IPS-18c (cell line): ENCODE results near the gene ZFAND2B.

Experiments used
- H3K4me3 ChIP-seq: 2 replicates; pipeline ENCODE4 v1.7.0; 2013; ENCODE audit warnings: low read depth, mild to moderate bottlenecking, low read length, moderate library complexity; ENCODE audit not compliant: insufficient read depth
- H3K9me3 ChIP-seq: one replicate; pipeline ENCODE4 v1.6.1; 2013; ENCODE audit warnings: mild to moderate bottlenecking, low read length, moderate library complexity; ENCODE audit not compliant: control insufficient read depth, insufficient read depth

Gene ZFAND2B

GRCh38 chr2:219206328-219207133 lies at the start of gene ZFAND2B:
Gene ZFAND2B, plus strand, starts transcription at chr2:219206782. Its CDS starts 206 bp downstream, at chr2:219206988.
- peak within 1 kb of the TSS; percentile 79 for H3K4me3 ChIP-seq

GRCh38 chr2:219157396-219157795 lies 49.2 kb upstream of the ZFAND2B start:
- no peak overlapping the region for H3K4me3 ChIP-seq
- no peaks in the 10 kb centered on the region for H3K9me3 ChIP-seq

More at GRCh38 chr2:219206328-219207133, at the start of gene ZFAND2B:
- no peaks in the 10 kb centered on the region for H3K9me3 ChIP-seq

GRCh38 chr2:219158025-219158424 lies 48.6 kb upstream of the ZFAND2B start:
- no peak overlapping the region for H3K4me3 ChIP-seq
- peaks cover under 1% of the 10 kb centered on the region for H3K9me3 ChIP-seq

GRCh38 chr2:219158586-219158985 lies 48.0 kb upstream of the ZFAND2B start:
- Histone ChIP-seq H3K9me3 (peaks cover 2% of the 10 kb centered on the region), H3K4me3 (no peak overlapping the region)

GRCh38 chr2:219159771-219160185 lies 46.8 kb upstream of the ZFAND2B start:
- peaks cover 2% of the 10 kb centered on the region for H3K9me3 ChIP-seq
- peak overlapping the region; percentile 99 for H3K4me3 ChIP-seq

- peaks cover 2% of the 10 kb centered on the region for H3K9me3 ChIP-seq
These were observed 46.2 kb upstream of the ZFAND2B start, which contains the start of gene NHEJ1 for GRCh38 chr2:219160186-219161017. Gene NHEJ1, minus strand, starts transcription at chr2:219160815. Its CDS starts 2,453 bp downstream, at chr2:219158362.

GRCh38 chr2:219161097-219161496 lies 45.5 kb upstream of the ZFAND2B start:
- Histone ChIP-seq H3K9me3 (peaks cover 2% of the 10 kb centered on the region), H3K4me3 (peak overlapping the region; percentile 99)

More at GRCh38 chr2:219160186-219161017, 46.2 kb upstream of the ZFAND2B start, which contains the start of gene NHEJ1:
- H3K4me3 ChIP-seq: peak within 1 kb of the TSS; percentile 99

GRCh38 chr2:219163156-219163555 lies 43.4 kb upstream of the ZFAND2B start:
- no peak overlapping the region for H3K4me3 ChIP-seq
- peaks cover 2% of the 10 kb centered on the region for H3K9me3 ChIP-seq

- Histone ChIP-seq H3K4me3 (no peak overlapping the region), H3K9me3 (peaks cover 2% of the 10 kb centered on the region)
These were observed 41.3 kb upstream of the ZFAND2B start for GRCh38 chr2:219165058-219165911.

GRCh38 chr2:219167997-219168396 lies 38.6 kb upstream of the ZFAND2B start:
- H3K9me3 ChIP-seq: peaks cover 1% of the 10 kb centered on the region
- H3K4me3 ChIP-seq: no peak overlapping the region

- Histone ChIP-seq H3K9me3 (no peaks in the 10 kb centered on the region), H3K4me3 (no peak overlapping the region)
These were observed 38.1 kb upstream of the ZFAND2B start for GRCh38 chr2:219168526-219168925.

- H3K9me3 ChIP-seq: no peaks in the 10 kb centered on the region
- no peak overlapping the region for H3K4me3 ChIP-seq
These were observed 37.6 kb upstream of the ZFAND2B start for GRCh38 chr2:219168932-219169331.

- Histone ChIP-seq H3K9me3 (no peaks in the 10 kb centered on the region), H3K4me3 (no peak within 1 kb of the TSS)
These were observed 36.5 kb upstream of the ZFAND2B start, which contains the start of gene SLC23A3 for GRCh38 chr2:219169930-219170654. Gene SLC23A3, minus strand, starts transcription at chr2:219170029. Its CDS starts 45 bp downstream, at chr2:219169984.

GRCh38 chr2:219171231-219171651 lies 35.3 kb upstream of the ZFAND2B start:
- no peaks in the 10 kb centered on the region for H3K9me3 ChIP-seq
- no peak overlapping the region for H3K4me3 ChIP-seq

- no peaks in the 10 kb centered on the region for H3K9me3 ChIP-seq
- no peak overlapping the region for H3K4me3 ChIP-seq
These were observed 34.1 kb upstream of the ZFAND2B start for GRCh38 chr2:219172231-219173154.
